ENCODE data around the gene FARP1. TPM values are rescaled to one million over a fixed set of nuclear protein-coding genes. Genes with fewer than 3 reads are reported as not detected.

Gene FARP1
- polyA plus RNA-seq, 3 donors: 8.3 to 20.7 (median 9.6) TPM

GRCh38 chr13:98492335-98493041, 349.6 kb downstream of the FARP1 start:
- H3K27ac ChIP-seq (ENCODE audit: low read depth, low read length): no peak overlapping the region
- 85 to 90% (median 90%) methylated on average over 6 of the region's 6 CpGs for WGBS, 3 donors

- WGBS, 3 donors: 83 to 92% (median 85%) methylated on average over 6 of the region's 6 CpGs
- no peak overlapping the region for H3K27ac ChIP-seq (ENCODE audit: low read depth, low read length)
These were observed 350.3 kb downstream of the FARP1 start for GRCh38 chr13:98493042-98493712.

- no peak overlapping the region for H3K27ac ChIP-seq (ENCODE audit: low read depth, low read length)
- WGBS, 3 donors: 93 to 96% (median 95%) methylated on average over 13 of the region's 13 CpGs
These were observed 351.9 kb downstream of the FARP1 start for GRCh38 chr13:98494769-98495168.

- H3K27ac ChIP-seq (ENCODE audit: low read depth, low read length): no peak overlapping the region
- whole genome bisulfite sequencing, 3 donors: 41 to 58% (median 53%) methylated on average over 14 to 15 of the region's 15 CpGs
These were observed 353.0 kb downstream of the FARP1 start for GRCh38 chr13:98495627-98496478.

GRCh38 chr13:98496479-98496791, 353.5 kb downstream of the FARP1 start:
- WGBS, 3 donors: 58 to 83% (median 64%) methylated on average over 3 of the region's 3 CpGs
- H3K27ac ChIP-seq (ENCODE audit: low read depth, low read length): no peak overlapping the region

GRCh38 chr13:98496966-98497365, 354.1 kb downstream of the FARP1 start:
- H3K27ac ChIP-seq (ENCODE audit: low read depth, low read length): no peak overlapping the region
- 80 to 95% (median 88%) methylated on average over 8 of the region's 8 CpGs for WGBS, 3 donors

- H3K27ac ChIP-seq (ENCODE audit: low read depth, low read length): no peak overlapping the region
- WGBS, 3 donors: 92 to 95% (median 94%) methylated on average over 9 to 10 of the region's 10 CpGs
These were observed 358.1 kb downstream of the FARP1 start for GRCh38 chr13:98500963-98501421.

- WGBS, 3 donors: 46 to 65% (median 59%) methylated on average over 10 of the region's 10 CpGs
- H3K27ac ChIP-seq (ENCODE audit: low read depth, low read length): no peak overlapping the region
These were observed 360.5 kb downstream of the FARP1 start for GRCh38 chr13:98503175-98504028.

GRCh38 chr13:98504029-98504351, 361.1 kb downstream of the FARP1 start:
- WGBS, 3 donors: 26 to 70% (median 49%) methylated on average over 1 of the region's 1 CpG

GRCh38 chr13:98504371-98504963, 361.6 kb downstream of the FARP1 start:
- no peak overlapping the region for H3K27ac ChIP-seq (ENCODE audit: low read depth, low read length)
- WGBS, 3 donors: 77 to 89% (median 81%) methylated on average over 12 of the region's 12 CpGs

More at GRCh38 chr13:98504029-98504351, 361.1 kb downstream of the FARP1 start:
- H3K27ac ChIP-seq (ENCODE audit: low read depth, low read length): no peak overlapping the region

Other genes starting within 250 kb of the FARP1 start
- gene IPO5, start 189.4 kb upstream of the FARP1 start, polyA plus RNA-seq: 10 to 100 TPM; 49.4 to 59.2 (median 51.0) TPM
- not detected for gene RNF113B, start 34.2 kb downstream of the FARP1 start, polyA plus RNA-seq